Adrenal gland (tissue), 5 donors: ENCODE results near the gene CARS1.

Experiments
- CTCF ChIP-seq, 6 experiments: fragments of 450-650 bp in 4 of 6; fragments of 200-600 bp in 2 of 6; sonication (generic) in 1 of 6; IDR thresholded peaks; 1 replicate in 5 of 6; 2 replicates in 1 of 6; pipeline versions ENCODE4 v1.5.1 to v1.8.0; 2016 to 2021; ENCODE audit warnings: antibody characterized with exemption in 6 of 6, mild to moderate bottlenecking in 2 of 6, moderate library complexity in 1 of 6
- POLR2A ChIP-seq, 2 donors: fragments of 450-650 bp; IDR thresholded peaks; one replicate each; pipeline ENCODE4 v1.6.1; 2017; ENCODE audit warnings: antibody characterized with exemption in 2 of 2, mild to moderate bottlenecking in 2 of 2, moderate library complexity in 1 of 2
- donor health status: DM: no; HTN: no; CAD: no.

GRCh38 chr11:3052109-3052479 is 5.1 kb downstream of the CARS1 start:
- TF ChIP-seq CTCF (IDR thresholded peaks at IDR 0.05) (no peak), POLR2A (IDR thresholded peaks at IDR 0.05) (no peak)
